ENCODE data around the gene GJB4.

Gene GJB4

DNA sequence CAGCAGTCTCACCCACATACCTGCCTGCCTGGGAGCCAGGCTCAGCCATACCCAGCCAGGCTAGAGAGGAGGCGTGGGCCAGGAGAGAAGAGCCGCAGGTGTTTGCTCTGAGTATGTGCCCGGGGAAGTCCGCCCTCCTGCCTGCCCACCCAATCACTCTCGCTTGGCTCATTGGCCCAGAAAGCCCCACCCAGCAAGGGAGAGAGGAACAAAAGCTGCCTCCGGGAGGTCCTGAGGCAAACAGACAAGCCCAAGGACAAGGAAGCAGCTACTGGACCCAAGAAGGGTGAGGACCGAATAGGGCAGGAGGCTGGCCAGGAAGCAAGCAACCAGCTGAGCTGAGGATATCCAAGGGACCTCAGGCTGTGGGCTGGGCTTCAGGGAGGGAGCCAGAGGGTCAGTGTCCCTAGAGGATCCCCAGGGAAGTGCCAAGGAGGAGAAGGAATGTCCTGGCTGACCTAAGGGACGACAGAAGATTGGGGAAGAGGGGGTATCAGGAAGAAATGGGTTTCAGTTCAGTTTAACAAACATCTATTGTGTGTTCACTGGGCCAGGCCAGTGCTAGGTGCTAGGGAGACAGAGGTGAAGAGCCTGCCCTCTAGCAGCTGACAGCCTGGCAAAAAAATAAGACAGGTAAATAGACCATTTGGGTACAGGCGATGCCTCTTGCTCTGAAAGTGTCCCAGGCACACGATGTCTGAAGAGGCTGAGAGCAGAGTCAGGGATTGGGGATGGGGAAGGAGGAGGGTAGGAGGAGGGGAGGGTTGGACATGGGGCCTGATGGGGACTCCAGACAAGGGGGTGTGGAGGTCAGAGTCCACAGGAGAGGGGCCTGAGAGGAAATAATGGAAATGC, at the start of gene GJB4:
Gene GJB4, plus strand, starts transcription at position 238 of the 855 bp plus-strand sequence. CDS start 1,515 bp downstream, outside the sequence.
- no peak for DNase-seq (ENCODE audit: low read depth)
- no peak within 1 kb of the TSS for H3K4me3 ChIP-seq (ENCODE audit: low read depth, low read length)
- TF ChIP-seq, protein P1, sequence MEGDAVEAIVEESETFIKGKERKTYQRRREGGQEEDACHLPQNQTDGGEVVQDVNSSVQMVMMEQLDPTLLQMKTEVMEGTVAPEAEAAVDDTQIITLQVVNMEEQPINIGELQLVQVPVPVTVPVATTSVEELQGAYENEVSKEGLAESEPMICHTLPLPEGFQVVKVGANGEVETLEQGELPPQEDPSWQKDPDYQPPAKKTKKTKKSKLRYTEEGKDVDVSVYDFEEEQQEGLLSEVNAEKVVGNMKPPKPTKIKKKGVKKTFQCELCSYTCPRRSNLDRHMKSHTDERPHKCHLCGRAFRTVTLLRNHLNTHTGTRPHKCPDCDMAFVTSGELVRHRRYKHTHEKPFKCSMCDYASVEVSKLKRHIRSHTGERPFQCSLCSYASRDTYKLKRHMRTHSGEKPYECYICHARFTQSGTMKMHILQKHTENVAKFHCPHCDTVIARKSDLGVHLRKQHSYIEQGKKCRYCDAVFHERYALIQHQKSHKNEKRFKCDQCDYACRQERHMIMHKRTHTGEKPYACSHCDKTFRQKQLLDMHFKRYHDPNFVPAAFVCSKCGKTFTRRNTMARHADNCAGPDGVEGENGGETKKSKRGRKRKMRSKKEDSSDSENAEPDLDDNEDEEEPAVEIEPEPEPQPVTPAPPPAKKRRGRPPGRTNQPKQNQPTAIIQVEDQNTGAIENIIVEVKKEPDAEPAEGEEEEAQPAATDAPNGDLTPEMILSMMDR (IDR thresholded peaks at IDR 0.05; ENCODE audit: low read depth, low read length, missing control alignments) = no peak
- in situ Hi-C loops (cut with HindIII; ENCODE audit: low sequenced_read_pairs) = no loop called here

DNA sequence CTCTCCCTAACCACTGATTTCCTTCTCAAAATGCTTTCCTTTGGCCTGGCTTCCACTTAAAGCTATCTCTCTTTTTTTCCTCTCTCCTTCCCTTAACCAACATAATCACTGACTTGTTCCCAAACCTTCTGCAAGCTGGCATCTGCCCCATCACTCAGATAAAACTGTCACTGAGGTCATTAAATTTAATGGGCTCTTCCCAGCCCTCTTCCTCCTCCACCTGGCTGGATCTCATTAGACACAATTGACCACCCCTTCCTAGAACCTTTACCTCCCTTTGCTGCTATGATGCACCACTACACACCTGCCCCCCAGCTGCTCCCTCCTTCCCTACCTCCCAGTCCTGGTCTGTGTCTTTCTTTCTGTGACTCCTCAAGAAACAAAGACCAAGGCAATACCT, 48.7 kb upstream of the GJB4 start:
- TF ChIP-seq, protein P1 (IDR thresholded peaks at IDR 0.05; ENCODE audit: low read depth, low read length, missing control alignments) = no peak
- in situ Hi-C loops (cut with HindIII; ENCODE audit: low sequenced_read_pairs) = no loop called here
- H3K4me3 ChIP-seq (ENCODE audit: low read depth, low read length) = no peak overlapping the region
- no peak for DNase-seq (ENCODE audit: low read depth)

DNA sequence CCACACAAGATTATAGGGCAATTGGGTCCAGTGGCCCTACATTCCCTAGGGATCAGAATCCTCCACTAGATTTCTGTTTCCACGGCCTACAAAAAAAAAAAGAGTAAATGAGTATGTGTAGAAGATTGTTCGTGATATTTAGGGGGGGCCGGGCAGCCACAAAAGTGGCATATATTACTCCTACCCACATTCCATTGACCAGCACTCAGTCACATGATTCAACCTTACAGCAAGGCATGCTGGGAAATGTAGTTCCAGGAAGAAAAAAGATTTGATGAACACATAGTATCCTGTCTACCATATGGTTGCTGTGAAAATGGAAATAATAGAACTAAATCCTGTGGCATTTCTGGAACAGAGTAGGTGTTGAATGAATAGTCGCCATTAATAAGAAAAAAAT, 48.1 kb upstream of the GJB4 start:
- in situ Hi-C loops (cut with HindIII; ENCODE audit: low sequenced_read_pairs) = no loop called here
- H3K4me3 ChIP-seq (ENCODE audit: low read depth, low read length) = no peak overlapping the region
- no peak for DNase-seq (ENCODE audit: low read depth)
- TF ChIP-seq, protein P1 (IDR thresholded peaks at IDR 0.05; ENCODE audit: low read depth, low read length, missing control alignments) = no peak

DNA sequence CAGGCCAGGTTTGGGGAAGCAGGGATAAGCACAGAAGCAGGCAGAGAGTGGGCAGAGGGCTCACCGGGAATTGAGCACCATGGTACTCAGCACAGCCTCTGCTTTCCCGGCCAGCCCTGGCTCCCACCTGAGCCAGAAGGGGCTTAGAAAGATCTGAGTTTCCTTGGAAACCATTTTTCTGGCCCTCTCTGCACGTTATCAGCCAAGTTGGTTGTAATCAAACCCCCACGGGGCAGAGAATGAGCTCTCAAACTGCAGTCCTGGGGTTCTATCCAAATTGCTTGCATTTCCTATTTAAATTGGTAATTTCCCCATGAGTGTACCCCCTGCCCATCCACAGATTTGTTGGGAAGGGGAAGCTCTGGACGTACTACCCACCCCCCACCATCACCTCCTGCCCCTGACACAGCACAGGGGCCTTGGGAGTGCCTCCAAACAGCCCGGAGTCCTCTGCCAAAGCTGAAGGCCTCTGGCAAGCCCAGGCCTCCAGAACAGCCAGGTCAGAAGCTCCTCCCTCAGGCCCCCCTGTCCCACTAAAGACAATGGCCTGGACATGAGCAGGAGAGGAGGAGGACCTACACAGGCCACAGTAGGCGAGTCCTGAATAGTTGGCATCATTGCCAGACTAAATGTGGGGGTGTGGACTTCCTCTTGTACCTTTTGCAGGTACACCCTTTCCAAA, 47.4 kb upstream of the GJB4 start:
- no peak for DNase-seq (ENCODE audit: low read depth)
- TF ChIP-seq, protein P1 (IDR thresholded peaks at IDR 0.05; ENCODE audit: low read depth, low read length, missing control alignments) = no peak

DNA sequence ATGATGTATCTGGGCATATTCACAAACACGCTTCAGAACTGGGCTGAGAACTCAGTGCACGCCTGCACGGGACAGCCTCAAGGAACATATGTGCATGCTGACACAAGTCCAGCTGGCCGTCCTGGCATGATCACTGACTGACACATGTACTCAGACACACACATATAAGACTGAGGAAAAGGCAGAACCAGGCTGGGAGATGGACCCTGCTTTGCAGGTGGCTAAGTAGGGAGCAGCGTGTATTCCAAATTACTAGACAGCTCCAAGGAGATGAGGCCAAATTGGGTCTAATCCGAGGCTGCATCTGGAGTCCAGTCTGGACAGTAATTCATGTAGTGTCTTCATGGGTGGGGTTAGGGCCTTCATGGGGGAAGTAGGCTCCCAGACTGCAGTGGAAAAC, 46.1 kb upstream of the GJB4 start:
- TF ChIP-seq, protein P1 (IDR thresholded peaks at IDR 0.05; ENCODE audit: low read depth, low read length, missing control alignments) = no peak
- no peak overlapping the region for H3K4me3 ChIP-seq (ENCODE audit: low read depth, low read length)
- in situ Hi-C loops (cut with HindIII; ENCODE audit: low sequenced_read_pairs) = no loop called here
- no peak for DNase-seq (ENCODE audit: low read depth)

More for the DNA sequence above, 47.4 kb upstream of the GJB4 start:
- H3K4me3 ChIP-seq (ENCODE audit: low read depth, low read length) = no peak overlapping the region
- in situ Hi-C loops (cut with HindIII; ENCODE audit: low sequenced_read_pairs) = no loop called here

DNA sequence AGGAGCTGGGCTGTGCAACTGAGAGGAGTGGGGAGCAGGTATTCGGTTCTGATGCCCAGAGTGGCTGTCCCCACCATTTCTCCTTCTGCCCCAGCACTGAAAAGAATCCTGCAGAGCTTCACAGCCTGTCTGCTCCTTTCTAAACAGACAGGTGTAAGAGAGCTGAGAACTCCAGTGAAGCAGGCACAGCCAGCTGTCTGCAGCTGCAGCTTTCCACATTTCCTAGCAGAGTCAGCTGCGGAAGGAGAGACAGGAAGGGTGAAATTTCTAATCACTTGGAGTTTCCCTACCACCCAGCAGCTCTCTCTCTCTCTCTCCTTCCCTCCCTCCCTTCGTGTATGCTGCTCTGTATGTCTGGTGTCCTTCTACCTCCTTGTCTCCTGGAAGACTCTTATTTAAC, 45.2 kb upstream of the GJB4 start:
- TF ChIP-seq, protein P1 (IDR thresholded peaks at IDR 0.05; ENCODE audit: low read depth, low read length, missing control alignments) = no peak
- H3K4me3 ChIP-seq (ENCODE audit: low read depth, low read length) = no peak overlapping the region
- in situ Hi-C loops (cut with HindIII; ENCODE audit: low sequenced_read_pairs) = no loop called here
- no peak for DNase-seq (ENCODE audit: low read depth)

All from astrocyte of the cerebellum (primary cell).